GM23338 (cell line): Measurements from ENCODE around the gene EPHB3. TPM values are rescaled to one million over a fixed set of nuclear protein-coding genes. Genes with fewer than 3 reads are reported as not detected.

ENCODE experiments used
- ATAC-seq: fragments of 200-7000 bp; cut with Tn5 transposase; 3 replicates; pipeline ENCODE4 v1.9.1; 2020
- DNase-seq: peaks from one replicate; pipeline ENCODE4 v3.0.0-alpha.2; 2015; ENCODE audit warnings: low spot score
- H2AFZ ChIP-seq: fragments of 200-600 bp; sonication (generic); 2 replicates; pipeline ENCODE4 v1.8.0; 2016; ENCODE audit warnings: antibody characterized with exemption, mild to moderate bottlenecking, moderate library complexity
- H3F3A ChIP-seq: fragments of 200-600 bp; sonication (generic); replicated peaks from 2 replicates; pipeline ENCODE4 v1.8.0; 2017; ENCODE audit warnings: antibody characterized with exemption, mixed run types, low read depth
- H3K27ac ChIP-seq: fragments of 200-600 bp; sonication (generic); 2 replicates; pipeline ENCODE4 v1.6.1; 2016; ENCODE audit warnings: low read depth
- H3K27me3 ChIP-seq: fragments of 200-600 bp; sonication (generic); 2 replicates; pipeline ENCODE4 v1.8.0; 2016; ENCODE audit warnings: mild to moderate bottlenecking, mixed run types, moderate library complexity; ENCODE audit not compliant: insufficient read depth
- H3K36me3 ChIP-seq: fragments of 200-600 bp; sonication (generic); 2 replicates; pipeline ENCODE4 v1.8.0; 2016; ENCODE audit warnings: mild to moderate bottlenecking; ENCODE audit not compliant: insufficient read depth
- H3K4me1 ChIP-seq: fragments of 200-600 bp; sonication (generic); 2 replicates; pipeline ENCODE4 v1.8.0; 2016; ENCODE audit warnings: mild to moderate bottlenecking, moderate library complexity; ENCODE audit not compliant: insufficient read depth
- H3K4me2 ChIP-seq: fragments of 200-600 bp; sonication (generic); 2 replicates; pipeline ENCODE4 v1.7.1; 2017; ENCODE audit warnings: mixed run types
- H3K4me3 ChIP-seq: fragments of 200-600 bp; sonication (generic); 2 replicates; pipeline ENCODE4 v1.6.1; 2016; ENCODE audit warnings: mixed run types
- H3K79me2 ChIP-seq: fragments of 200-600 bp; sonication (generic); replicated peaks from 2 replicates; pipeline ENCODE4 v1.8.0; 2017; ENCODE audit warnings: mild to moderate bottlenecking; ENCODE audit not compliant: insufficient read depth
- H3K9me2 ChIP-seq: fragments of 200-600 bp; sonication (generic); 2 replicates; pipeline ENCODE4 v1.8.0; 2017; ENCODE audit not compliant: insufficient read depth
- H4K20me1 ChIP-seq: fragments of 200-600 bp; sonication (generic); replicated peaks from 2 replicates; pipeline ENCODE4 v1.8.0; 2017; ENCODE audit warnings: mild to moderate bottlenecking; ENCODE audit not compliant: insufficient read depth
- H3K27ac Mint-ChIP-seq: 2 replicates; pipeline ENCODE4 v1.8.0; 2020; ENCODE audit warnings: inconsistent platforms, mild to moderate bottlenecking, moderate library complexity, mixed read lengths
- H3K27me3 Mint-ChIP-seq: 3 replicates; pipeline ENCODE4 v1.8.0; 2022; ENCODE audit warnings: low read depth, mild to moderate bottlenecking, moderate library complexity, mixed read lengths, inconsistent platforms; ENCODE audit not compliant: insufficient read depth, poor library complexity
- H3K36me3 Mint-ChIP-seq: 3 replicates; pipeline ENCODE4 v1.8.0; 2021; ENCODE audit warnings: low read depth, mild to moderate bottlenecking, inconsistent platforms, moderate library complexity, mixed read lengths
- H3K4me1 Mint-ChIP-seq: 3 replicates; pipeline ENCODE4 v1.8.0; 2020; ENCODE audit warnings: mild to moderate bottlenecking, inconsistent platforms, mixed read lengths
- H3K4me3 Mint-ChIP-seq: 3 replicates; pipeline ENCODE4 v1.8.0; 2021; ENCODE audit warnings: moderate library complexity, mild to moderate bottlenecking, inconsistent platforms, mixed read lengths
- H3K9me3 Mint-ChIP-seq: 3 replicates; pipeline ENCODE4 v1.8.0; 2020; ENCODE audit warnings: moderate library complexity, mild to moderate bottlenecking, inconsistent platforms, mixed read lengths
- CREB1 ChIP-seq: fragments of 250-450 bp; sonication (Bioruptor Pico); IDR thresholded peaks from 2 replicates; pipeline ENCODE4 v1.5.0; 2020; ENCODE audit warnings: low read depth, mild to moderate bottlenecking, moderate library complexity
- EZH2 ChIP-seq: fragments of 200-600 bp; sonication (generic); IDR thresholded peaks from one replicate; pipeline ENCODE4 v1.8.0; 2017; ENCODE audit warnings: antibody characterized with exemption, mild to moderate bottlenecking, low read depth; ENCODE audit not compliant: unreplicated experiment
- EZH2phosphoT487 ChIP-seq: fragments of 200-600 bp; sonication (generic); IDR thresholded peaks from one replicate; pipeline ENCODE4 v1.8.1; 2018; ENCODE audit warnings: antibody characterized with exemption; ENCODE audit not compliant: unreplicated experiment
- JUNB ChIP-seq: IDR thresholded peaks from one replicate; pipeline ENCODE4 v1.6.1; 2016; ENCODE audit warnings: antibody characterized with exemption; ENCODE audit not compliant: unreplicated experiment
- NANOG ChIP-seq: IDR thresholded peaks from 2 replicates; pipeline ENCODE4 v1.6.1; 2016; ENCODE audit warnings: antibody characterized with exemption, borderline replicate concordance
- POLR2AphosphoS5 ChIP-seq: IDR thresholded peaks from 2 replicates; pipeline ENCODE4 v1.6.1; 2016; ENCODE audit warnings: antibody characterized with exemption, low read depth
- REST ChIP-seq: IDR thresholded peaks from one replicate; pipeline ENCODE4 v1.6.1; 2018; ENCODE audit warnings: antibody characterized with exemption; ENCODE audit not compliant: unreplicated experiment
- STAT1 ChIP-seq: IDR thresholded peaks from one replicate; pipeline ENCODE4 v1.6.1; 2016; ENCODE audit warnings: antibody characterized with exemption; ENCODE audit not compliant: unreplicated experiment
- ZNF114 ChIP-seq: fragments of 250-450 bp; sonication (Bioruptor Pico); IDR thresholded peaks from 2 replicates; pipeline ENCODE4 v1.5.0; 2020; ENCODE audit warnings: mild to moderate bottlenecking, moderate library complexity
- ZNF331 ChIP-seq: fragments of 250-450 bp; sonication (Bioruptor Pico); IDR thresholded peaks from 2 replicates; pipeline ENCODE4 v1.5.0; 2020; ENCODE audit warnings: low read depth, mild to moderate bottlenecking, moderate library complexity
- polyA plus RNA-seq: library from polyadenylated mRNA; unstranded; fragments of >200 nt; fragmentation: Nextera tagmentation; extraction: Ambion mirVana; gene quantifications from 2 replicates; pipeline ENCODE4 v1.2.1, GENCODE V29; 2016
- total RNA-seq: library from RNA; depleted of rRNA; stranded (reverse); fragments of >200 nt; shearing (Covaris generic); gene quantifications from 2 replicates; pipeline ENCODE4 v1.2.3, GENCODE V29; 2014
- TF ChIP-seq, protein P1 (sequence below), 2 experiments: fragments of 200-600 bp in 1 of 2; sonication (generic) in 1 of 2; conservative IDR thresholded peaks; 2 replicates each; pipeline versions ENCODE4 v1.5.1 to v1.6.1; 2016 to 2017; ENCODE audit warnings: antibody characterized with exemption in 2 of 2, low read depth in 2 of 2, mild to moderate bottlenecking in 2 of 2, moderate library complexity in 1 of 2
- TF ChIP-seq, protein P2 (sequence below): IDR thresholded peaks from 2 replicates; pipeline ENCODE4 v1.6.1; 2016; ENCODE audit warnings: antibody characterized with exemption
- TF ChIP-seq, protein P3 (sequence below): fragments of 250-450 bp; sonication (Bioruptor Pico); IDR thresholded peaks from 2 replicates; pipeline ENCODE4 v1.5.0; 2020; ENCODE audit warnings: mild to moderate bottlenecking, moderate library complexity

Gene EPHB3
- total and polyA plus RNA-seq, 2 experiments from 2014 or later, result 0.57 to 2.0 TPM

DNA sequence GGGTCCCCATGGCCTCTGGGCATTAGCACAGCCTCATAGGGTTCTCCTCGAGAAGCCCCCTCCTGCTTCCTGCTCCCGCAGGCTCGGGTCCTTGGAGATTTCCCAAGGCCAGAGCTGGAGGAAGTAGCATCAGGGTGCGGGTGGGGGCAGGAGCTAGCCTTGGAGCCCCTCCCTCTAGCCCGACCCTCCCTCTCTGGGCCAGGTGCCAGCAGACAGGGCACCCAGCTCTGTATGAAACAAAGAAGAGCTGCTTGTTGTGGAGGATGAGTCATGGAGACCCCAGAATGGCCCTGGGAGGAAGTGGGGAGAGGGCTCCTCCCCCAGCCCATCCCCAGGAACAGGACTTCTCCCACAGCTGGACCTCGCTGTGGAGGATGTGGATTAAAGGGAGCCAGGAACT is 29.2 kb downstream of the EPHB3 start:
- Histone ChIP-seq H3K4me3 (no peak overlapping the region), H3K4me2 (no peak overlapping the region), H3K4me1 (peaks cover 26% of the 10 kb centered on the region), H3K79me2 (no peaks in the 10 kb centered on the region), H3K36me3 (no peaks in the 10 kb centered on the region), H4K20me1 (no peaks in the 10 kb centered on the region), H3F3A (no peaks in the 10 kb centered on the region), H3K27me3 (peaks cover 91% of the 10 kb centered on the region), H3K27ac (no peak overlapping the region), H2AFZ (no peak overlapping the region), H3K9me2 (no peaks in the 10 kb centered on the region)
- TF ChIP-seq EZH2, result no peak
- TF ChIP-seq ZNF114 (CRISPR knock-in tag), result no peak
- no peak for TF ChIP-seq STAT1
- TF ChIP-seq, protein P1, sequence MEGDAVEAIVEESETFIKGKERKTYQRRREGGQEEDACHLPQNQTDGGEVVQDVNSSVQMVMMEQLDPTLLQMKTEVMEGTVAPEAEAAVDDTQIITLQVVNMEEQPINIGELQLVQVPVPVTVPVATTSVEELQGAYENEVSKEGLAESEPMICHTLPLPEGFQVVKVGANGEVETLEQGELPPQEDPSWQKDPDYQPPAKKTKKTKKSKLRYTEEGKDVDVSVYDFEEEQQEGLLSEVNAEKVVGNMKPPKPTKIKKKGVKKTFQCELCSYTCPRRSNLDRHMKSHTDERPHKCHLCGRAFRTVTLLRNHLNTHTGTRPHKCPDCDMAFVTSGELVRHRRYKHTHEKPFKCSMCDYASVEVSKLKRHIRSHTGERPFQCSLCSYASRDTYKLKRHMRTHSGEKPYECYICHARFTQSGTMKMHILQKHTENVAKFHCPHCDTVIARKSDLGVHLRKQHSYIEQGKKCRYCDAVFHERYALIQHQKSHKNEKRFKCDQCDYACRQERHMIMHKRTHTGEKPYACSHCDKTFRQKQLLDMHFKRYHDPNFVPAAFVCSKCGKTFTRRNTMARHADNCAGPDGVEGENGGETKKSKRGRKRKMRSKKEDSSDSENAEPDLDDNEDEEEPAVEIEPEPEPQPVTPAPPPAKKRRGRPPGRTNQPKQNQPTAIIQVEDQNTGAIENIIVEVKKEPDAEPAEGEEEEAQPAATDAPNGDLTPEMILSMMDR (conservative IDR thresholded peaks at IDR 0.05; ENCODE audit: low read depth in 2 of 2), result no peak
- TF ChIP-seq POLR2AphosphoS5, result no peak
- TF ChIP-seq EZH2phosphoT487, result no peak
- TF ChIP-seq REST, result no peak
- no peak for TF ChIP-seq NANOG
- TF ChIP-seq, protein P2, sequence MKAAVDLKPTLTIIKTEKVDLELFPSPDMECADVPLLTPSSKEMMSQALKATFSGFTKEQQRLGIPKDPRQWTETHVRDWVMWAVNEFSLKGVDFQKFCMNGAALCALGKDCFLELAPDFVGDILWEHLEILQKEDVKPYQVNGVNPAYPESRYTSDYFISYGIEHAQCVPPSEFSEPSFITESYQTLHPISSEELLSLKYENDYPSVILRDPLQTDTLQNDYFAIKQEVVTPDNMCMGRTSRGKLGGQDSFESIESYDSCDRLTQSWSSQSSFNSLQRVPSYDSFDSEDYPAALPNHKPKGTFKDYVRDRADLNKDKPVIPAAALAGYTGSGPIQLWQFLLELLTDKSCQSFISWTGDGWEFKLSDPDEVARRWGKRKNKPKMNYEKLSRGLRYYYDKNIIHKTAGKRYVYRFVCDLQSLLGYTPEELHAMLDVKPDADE, result no peak
- no peak for TF ChIP-seq JUNB
- TF ChIP-seq, protein P3, sequence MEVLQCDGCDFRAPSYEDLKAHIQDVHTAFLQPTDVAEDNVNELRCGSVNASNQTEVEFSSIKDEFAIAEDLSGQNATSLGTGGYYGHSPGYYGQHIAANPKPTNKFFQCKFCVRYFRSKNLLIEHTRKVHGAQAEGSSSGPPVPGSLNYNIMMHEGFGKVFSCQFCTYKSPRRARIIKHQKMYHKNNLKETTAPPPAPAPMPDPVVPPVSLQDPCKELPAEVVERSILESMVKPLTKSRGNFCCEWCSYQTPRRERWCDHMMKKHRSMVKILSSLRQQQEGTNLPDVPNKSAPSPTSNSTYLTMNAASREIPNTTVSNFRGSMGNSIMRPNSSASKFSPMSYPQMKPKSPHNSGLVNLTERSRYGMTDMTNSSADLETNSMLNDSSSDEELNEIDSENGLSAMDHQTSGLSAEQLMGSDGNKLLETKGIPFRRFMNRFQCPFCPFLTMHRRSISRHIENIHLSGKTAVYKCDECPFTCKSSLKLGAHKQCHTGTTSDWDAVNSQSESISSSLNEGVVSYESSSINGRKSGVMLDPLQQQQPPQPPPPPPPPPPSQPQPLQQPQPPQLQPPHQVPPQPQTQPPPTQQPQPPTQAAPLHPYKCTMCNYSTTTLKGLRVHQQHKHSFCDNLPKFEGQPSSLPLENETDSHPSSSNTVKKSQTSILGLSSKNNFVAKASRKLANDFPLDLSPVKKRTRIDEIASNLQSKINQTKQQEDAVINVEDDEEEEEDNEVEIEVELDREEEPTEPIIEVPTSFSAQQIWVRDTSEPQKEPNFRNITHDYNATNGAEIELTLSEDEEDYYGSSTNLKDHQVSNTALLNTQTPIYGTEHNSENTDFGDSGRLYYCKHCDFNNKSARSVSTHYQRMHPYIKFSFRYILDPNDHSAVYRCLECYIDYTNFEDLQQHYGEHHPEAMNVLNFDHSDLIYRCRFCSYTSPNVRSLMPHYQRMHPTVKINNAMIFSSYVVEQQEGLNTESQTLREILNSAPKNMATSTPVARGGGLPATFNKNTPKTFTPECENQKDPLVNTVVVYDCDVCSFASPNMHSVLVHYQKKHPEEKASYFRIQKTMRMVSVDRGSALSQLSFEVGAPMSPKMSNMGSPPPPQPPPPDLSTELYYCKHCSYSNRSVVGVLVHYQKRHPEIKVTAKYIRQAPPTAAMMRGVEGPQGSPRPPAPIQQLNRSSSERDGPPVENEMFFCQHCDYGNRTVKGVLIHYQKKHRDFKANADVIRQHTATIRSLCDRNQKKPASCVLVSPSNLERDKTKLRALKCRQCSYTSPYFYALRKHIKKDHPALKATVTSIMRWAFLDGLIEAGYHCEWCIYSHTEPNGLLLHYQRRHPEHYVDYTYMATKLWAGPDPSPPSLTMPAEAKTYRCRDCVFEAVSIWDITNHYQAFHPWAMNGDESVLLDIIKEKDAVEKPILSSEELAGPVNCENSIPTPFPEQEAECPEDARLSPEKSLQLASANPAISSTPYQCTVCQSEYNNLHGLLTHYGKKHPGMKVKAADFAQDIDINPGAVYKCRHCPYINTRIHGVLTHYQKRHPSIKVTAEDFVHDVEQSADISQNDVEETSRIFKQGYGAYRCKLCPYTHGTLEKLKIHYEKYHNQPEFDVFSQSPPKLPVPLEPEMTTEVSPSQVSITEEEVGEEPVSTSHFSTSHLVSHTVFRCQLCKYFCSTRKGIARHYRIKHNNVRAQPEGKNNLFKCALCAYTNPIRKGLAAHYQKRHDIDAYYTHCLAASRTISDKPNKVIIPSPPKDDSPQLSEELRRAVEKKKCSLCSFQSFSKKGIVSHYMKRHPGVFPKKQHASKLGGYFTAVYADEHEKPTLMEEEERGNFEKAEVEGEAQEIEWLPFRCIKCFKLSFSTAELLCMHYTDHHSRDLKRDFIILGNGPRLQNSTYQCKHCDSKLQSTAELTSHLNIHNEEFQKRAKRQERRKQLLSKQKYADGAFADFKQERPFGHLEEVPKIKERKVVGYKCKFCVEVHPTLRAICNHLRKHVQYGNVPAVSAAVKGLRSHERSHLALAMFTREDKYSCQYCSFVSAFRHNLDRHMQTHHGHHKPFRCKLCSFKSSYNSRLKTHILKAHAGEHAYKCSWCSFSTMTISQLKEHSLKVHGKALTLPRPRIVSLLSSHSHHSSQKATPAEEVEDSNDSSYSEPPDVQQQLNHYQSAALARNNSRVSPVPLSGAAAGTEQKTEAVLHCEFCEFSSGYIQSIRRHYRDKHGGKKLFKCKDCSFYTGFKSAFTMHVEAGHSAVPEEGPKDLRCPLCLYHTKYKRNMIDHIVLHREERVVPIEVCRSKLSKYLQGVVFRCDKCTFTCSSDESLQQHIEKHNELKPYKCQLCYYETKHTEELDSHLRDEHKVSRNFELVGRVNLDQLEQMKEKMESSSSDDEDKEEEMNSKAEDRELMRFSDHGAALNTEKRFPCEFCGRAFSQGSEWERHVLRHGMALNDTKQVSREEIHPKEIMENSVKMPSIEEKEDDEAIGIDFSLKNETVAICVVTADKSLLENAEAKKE, result no peak
- no peak for TF ChIP-seq ZNF331 (CRISPR knock-in tag)
- no peak for TF ChIP-seq CREB1 (CRISPR knock-in tag)
- ATAC-seq (no peak), DNase-seq (no peak)
- peaks cover 35% of the 10 kb centered on the region for H3K4me1 Mint-ChIP-seq
- no peaks in the 10 kb centered on the region for H3K9me3 Mint-ChIP-seq
- H3K4me3 Mint-ChIP-seq, result no peak overlapping the region
- peaks cover 26% of the 10 kb centered on the region for H3K27me3 Mint-ChIP-seq
- H3K36me3 Mint-ChIP-seq, result no peaks in the 10 kb centered on the region
- H3K27ac Mint-ChIP-seq, result no peak overlapping the region
